Stimulated activated CD4-positive, alpha-beta T cell treated with anti-CD3 and anti-CD28 coated beads, Interleukin-12 subunit alpha, Interleukin-12 subunit beta, amount 100 ng/mL, for 24 hours (primary cell): ENCODE results near the gene LIMS2.
A peak's percentile ranks its signal among the peaks of the same experiment; 100 is the strongest.

Experiments
- DNase-seq, 2 experiments: peaks; one replicate each; pipeline ENCODE4 v3.0.0-alpha.2; 2020; ENCODE audit warnings: low read depth in 2 of 2

LIMS2 gene

GRCh38 chr2:127658641-127659407 is 16.5 kb downstream of the LIMS2 start:
- no peak for DNase-seq

GRCh38 chr2:127658146-127658545 is 17.2 kb downstream of the LIMS2 start:
- DNase-seq: no peak

DNA sequence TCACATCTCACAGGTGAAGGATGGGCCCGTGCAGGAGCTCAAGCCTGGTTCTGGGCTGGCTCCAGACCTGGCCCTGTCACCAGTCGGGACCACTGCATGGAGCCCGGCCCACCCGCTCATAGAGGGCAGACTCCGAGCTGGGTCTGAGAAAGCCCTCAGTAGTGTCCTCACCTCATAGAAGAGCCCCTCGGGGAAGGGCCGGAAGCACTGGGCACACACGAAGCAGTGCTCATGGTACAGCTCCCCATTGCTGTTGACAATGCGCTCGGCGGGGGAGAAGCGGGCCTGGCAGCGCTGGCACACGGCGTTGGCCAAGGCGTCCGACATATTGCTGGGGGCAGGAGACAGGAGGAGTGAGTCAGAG is 18.1 kb downstream of the LIMS2 start:
- no peak for DNase-seq

GRCh38 chr2:127656569-127657231 is 18.6 kb downstream of the LIMS2 start:
- DNase-seq: no peak

- no peak for DNase-seq
Observed at GRCh38 chr2:127655209-127656073, 19.9 kb downstream of the LIMS2 start.

- no peak for DNase-seq
Observed at GRCh38 chr2:127654838-127655175, 20.5 kb downstream of the LIMS2 start.

GRCh38 chr2:127654084-127654837 is 21.1 kb downstream of the LIMS2 start:
- DNase-seq: no peak

DNA sequence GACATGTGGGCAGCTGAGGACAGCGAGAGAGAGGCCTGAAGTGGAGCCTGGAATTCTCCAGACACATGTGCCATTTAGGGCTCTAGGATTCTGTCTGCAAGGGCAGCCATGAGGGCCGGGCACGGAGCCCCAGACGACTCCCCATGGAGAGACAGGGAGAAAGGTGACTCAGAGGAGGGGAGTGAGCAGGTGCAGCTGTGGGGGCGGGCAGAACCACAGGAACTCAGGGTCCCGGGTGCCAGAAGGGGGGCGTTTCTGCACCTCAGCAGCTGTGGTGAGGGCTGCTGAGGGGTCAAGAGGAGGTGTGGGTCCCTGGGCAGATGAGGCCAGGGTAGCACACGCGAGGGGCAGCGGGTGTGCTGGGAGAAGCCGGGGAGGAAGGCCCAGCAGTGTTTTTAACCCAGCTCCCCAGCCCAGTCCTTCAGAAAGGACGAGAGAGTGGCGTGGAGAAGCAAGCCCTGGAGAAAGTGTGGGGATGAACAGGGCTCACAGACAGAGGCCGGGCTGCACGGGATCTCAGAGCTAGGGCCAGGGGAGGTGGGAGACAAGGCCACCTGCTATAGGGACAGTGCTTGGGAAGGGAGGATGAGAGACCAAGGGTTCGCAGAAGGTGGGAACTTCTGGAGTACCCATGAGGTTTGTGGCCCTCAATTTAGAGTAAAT is 21.8 kb downstream of the LIMS2 start:
- no peak for DNase-seq

GRCh38 chr2:127652786-127653357 is 22.5 kb downstream of the LIMS2 start:
- DNase-seq: no peak

GRCh38 chr2:127651971-127652550 is 23.3 kb downstream of the LIMS2 start:
- no peak for DNase-seq

GRCh38 chr2:127651381-127651809 is 23.9 kb downstream of the LIMS2 start:
- no peak for DNase-seq

DNA sequence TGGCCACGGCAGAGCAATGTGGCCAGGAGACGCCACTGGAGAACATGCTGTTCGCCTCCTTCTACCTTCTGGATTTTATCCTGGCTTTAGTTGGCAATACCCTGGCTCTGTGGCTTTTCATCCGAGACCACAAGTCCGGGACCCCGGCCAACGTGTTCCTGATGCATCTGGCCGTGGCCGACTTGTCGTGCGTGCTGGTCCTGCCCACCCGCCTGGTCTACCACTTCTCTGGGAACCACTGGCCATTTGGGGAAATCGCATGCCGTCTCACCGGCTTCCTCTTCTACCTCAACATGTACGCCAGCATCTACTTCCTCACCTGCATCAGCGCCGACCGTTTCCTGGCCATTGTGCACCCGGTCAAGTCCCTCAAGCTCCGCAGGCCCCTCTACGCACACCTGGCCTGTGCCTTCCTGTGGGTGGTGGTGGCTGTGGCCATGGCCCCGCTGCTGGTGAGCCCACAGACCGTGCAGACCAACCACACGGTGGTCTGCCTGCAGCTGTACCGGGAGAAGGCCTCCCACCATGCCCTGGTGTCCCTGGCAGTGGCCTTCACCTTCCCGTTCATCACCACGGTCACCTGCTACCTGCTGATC is 24.4 kb downstream of the LIMS2 start:
- DNase-seq: no peak

GRCh38 chr2:127650041-127650784 is 25.1 kb downstream of the LIMS2 start:
- DNase-seq: no peak

GRCh38 chr2:127649684-127650040 is 25.7 kb downstream of the LIMS2 start:
- DNase-seq: peak; percentile 62 to 88

GRCh38 chr2:127649100-127649611 is 26.2 kb downstream of the LIMS2 start:
- no peak for DNase-seq

DNA sequence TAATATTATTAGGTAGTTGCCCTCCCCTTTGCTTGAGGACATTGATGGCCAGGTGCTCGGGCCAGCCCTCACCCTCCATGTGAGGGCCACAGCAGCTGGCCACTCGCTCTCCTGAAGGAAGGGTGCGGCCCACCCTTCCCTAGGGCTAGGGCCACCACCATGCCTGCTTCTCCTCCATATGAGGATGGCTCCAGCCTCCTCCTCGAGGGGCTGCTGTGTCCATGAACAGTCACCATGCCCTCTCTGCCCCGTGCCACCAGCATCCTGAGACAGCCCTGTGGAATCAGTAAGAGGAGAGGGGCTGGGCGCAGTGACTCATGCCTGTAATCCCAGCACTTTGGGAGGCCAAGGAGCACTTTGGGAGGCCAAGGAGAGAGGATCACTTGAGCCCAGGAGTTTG is 27.0 kb downstream of the LIMS2 start:
- no peak for DNase-seq

DNA sequence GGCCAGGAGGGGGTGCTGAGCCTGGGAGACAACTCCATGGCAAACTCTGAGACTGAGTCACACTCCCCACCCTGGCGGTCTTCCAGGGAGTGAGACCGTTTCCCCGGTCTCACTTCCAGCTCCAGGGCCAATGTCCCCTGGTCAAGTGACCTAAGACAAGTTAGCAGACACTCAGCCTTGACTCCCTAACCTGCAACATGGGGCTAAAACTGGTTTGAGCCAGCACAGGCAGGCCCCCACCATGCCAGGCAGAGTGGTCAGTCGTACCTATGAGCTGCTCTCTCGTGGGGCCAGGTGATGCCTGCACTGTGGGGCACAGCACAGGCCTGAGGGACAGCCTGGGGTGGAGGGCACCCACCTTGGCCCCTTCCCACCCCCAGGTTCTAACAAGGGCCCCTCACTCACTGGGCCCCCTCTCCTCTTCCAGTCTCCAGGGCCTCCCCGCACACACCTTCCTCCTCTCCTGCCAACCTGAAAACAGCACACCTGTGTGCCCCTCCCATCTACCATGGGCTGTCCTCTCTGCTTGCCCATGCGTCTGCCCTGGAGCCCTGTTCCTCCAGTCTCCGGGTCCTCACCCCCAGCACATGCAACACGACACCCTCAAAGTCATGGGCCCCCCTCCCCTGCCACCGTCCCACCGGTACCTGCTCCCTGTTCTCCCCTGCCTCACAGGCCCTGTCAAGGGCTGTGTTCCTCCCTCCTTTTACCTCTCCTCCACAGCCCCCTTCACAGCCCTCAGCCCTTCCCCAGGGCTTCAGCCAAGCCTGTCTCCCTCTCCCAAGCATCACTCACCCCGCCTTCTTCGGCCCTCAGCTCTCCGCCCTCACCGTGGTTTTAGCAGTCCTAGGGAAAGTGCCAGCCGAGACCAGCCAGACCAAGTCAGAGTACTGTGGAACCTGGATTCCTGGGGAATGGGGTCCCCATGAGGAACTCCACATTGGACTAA is 27.8 kb downstream of the LIMS2 start:
- DNase-seq: no peak
